ENCODE results near the gene IMPA2. TPM values are rescaled to one million over a fixed set of nuclear protein-coding genes. Genes with fewer than 3 reads are reported as not detected.

The IMPA2 gene
- total and polyA plus RNA-seq, 4 donors = 43.4 to 65.4 (median 61.5) TPM

DNA sequence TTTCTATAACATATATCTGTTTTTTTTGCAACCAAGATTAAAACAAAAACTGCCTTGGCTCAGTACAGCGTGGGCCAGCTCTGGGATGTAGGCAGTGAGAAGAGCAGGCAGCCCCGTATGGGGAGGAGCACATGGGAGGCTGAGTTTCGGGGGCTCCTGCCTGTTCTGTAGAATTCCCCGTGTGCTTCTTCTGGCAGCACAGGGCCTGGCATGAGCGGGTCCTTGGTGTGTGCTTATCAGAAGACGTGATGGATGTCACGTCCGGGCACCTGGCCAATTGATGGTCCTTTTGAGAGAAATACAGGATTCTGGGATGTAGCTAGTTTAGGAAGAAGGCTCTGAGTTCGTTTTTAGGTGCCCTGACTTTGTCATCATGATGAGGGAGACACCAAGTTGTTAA is 16.2 kb downstream of the IMPA2 start:
- ATAC-seq (ENCODE audit: insufficient read depth, low FRiP score) = no peak
- no peak for DNase-seq
- Histone ChIP-seq H3K9ac (ENCODE audit: insufficient read depth in 1 of 2, low read length in 2 of 2) (no peak overlapping the region), H3K9me3 (ENCODE audit: control insufficient read depth in 4 of 4, insufficient read depth in 3 of 4, low read length in 3 of 4) (no peaks in the 10 kb centered on the region), H3K4me3 (no peak overlapping the region), H3K27ac (ENCODE audit: low read depth in 1 of 2, low read length in 1 of 2) (peak overlapping the region in 1 of 2 donors; percentile 25), H3K4me1 (ENCODE audit: control insufficient read depth in 5 of 5, insufficient read depth in 5 of 5, low read length in 5 of 5) (peaks cover 0 to 17% (median 16%) of the 10 kb centered on the region in 5 donors), H3K36me3 (ENCODE audit: control insufficient read depth in 4 of 4, insufficient read depth in 4 of 4, low read length in 4 of 4) (peaks cover 0 to 8% (median 5%) of the 10 kb centered on the region in 4 donors), H3K27me3 (ENCODE audit: control insufficient read depth in 3 of 3, insufficient read depth in 3 of 3, low read length in 2 of 3) (no peaks in the 10 kb centered on the region)
- 84 to 93% methylated on average over 9 of the region's 9 CpGs for WGBS, 2 donors
- TF ChIP-seq CTCF (IDR thresholded peaks at IDR 0.05; ENCODE audit: control extremely low read depth, extremely low read depth) = no peak

DNA sequence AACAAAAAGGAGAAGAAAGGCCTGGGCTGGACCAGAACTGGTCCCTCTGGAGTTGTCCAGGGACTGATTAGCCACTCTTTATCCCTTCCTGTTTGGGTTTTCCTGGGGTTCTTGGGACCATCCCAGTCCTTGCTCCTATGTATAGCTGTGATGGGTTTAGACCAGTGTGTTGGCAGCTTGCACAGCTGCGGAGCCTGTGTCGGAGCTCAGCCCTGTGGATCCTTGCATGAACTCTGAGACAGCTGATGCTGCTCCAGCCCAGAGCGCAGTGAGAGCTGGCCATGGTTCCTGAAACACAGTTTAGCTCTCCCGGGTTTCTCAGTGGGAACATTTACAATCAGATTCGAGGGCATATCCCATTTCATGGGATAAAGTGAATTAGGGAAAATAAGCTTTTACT is 16.9 kb downstream of the IMPA2 start:
- Histone ChIP-seq H3K27me3 (ENCODE audit: control insufficient read depth in 3 of 3, insufficient read depth in 3 of 3, low read length in 2 of 3) (no peaks in the 10 kb centered on the region), H3K36me3 (ENCODE audit: control insufficient read depth in 4 of 4, insufficient read depth in 4 of 4, low read length in 4 of 4) (peaks cover 0 to 8% (median 5%) of the 10 kb centered on the region in 4 donors), H3K9me3 (ENCODE audit: control insufficient read depth in 4 of 4, insufficient read depth in 3 of 4, low read length in 3 of 4) (no peaks in the 10 kb centered on the region), H3K9ac (ENCODE audit: insufficient read depth in 1 of 2, low read length in 2 of 2) (no peak overlapping the region), H3K4me3 (no peak overlapping the region), H3K4me1 (ENCODE audit: control insufficient read depth in 5 of 5, insufficient read depth in 5 of 5, low read length in 5 of 5) (peaks cover 0 to 16% (median 11%) of the 10 kb centered on the region in 5 donors), H3K27ac (ENCODE audit: low read depth in 1 of 2, low read length in 1 of 2) (peak overlapping the region in 1 of 2 donors; percentile 31)
- DNase-seq (no peak), ATAC-seq (ENCODE audit: insufficient read depth, low FRiP score) (no peak)
- 67 to 87% methylated on average over 5 of the region's 5 CpGs for WGBS, 2 donors
- no peak for TF ChIP-seq CTCF (IDR thresholded peaks at IDR 0.05; ENCODE audit: control extremely low read depth, extremely low read depth)

DNA sequence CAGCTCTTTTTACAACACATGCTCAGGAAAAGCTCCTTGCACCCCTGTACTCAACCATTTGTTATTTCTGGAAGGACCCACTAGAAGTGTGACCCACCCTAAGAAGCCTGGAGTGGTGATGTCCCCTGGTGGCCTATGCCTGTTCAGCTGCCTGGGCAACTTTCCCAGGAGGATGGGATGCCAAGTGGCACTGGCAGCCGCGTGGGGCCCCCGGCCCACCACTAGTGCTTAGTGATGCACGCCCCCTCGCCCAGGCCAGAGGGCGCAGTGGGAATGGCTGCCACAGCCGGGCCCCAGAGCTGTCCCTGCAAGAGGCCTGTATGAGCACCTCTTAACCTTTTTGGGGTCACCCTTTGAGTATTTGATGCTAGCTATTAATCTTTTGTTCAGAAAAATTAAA is 18.1 kb downstream of the IMPA2 start:
- DNase-seq (no peak), ATAC-seq (ENCODE audit: insufficient read depth, low FRiP score) (no peak)
- no peak overlapping the region for H3K27ac ChIP-seq (ENCODE audit: low read depth in 1 of 2, low read length in 1 of 2)
- H3K4me3 ChIP-seq = no peak overlapping the region
- no peak overlapping the region for H3K9ac ChIP-seq (ENCODE audit: insufficient read depth in 1 of 2, low read length in 2 of 2)
- H3K4me1 ChIP-seq (ENCODE audit: control insufficient read depth in 5 of 5, insufficient read depth in 5 of 5, low read length in 5 of 5) = peaks cover 0 to 14% (median 11%) of the 10 kb centered on the region in 5 donors
- H3K36me3 ChIP-seq (ENCODE audit: control insufficient read depth in 4 of 4, insufficient read depth in 4 of 4, low read length in 4 of 4) = peaks cover 0 to 8% (median 5%) of the 10 kb centered on the region in 4 donors
- no peak for TF ChIP-seq CTCF (IDR thresholded peaks at IDR 0.05; ENCODE audit: control extremely low read depth, extremely low read depth)
- no peaks in the 10 kb centered on the region for H3K27me3 ChIP-seq (ENCODE audit: control insufficient read depth in 3 of 3, insufficient read depth in 3 of 3, low read length in 2 of 3)
- H3K9me3 ChIP-seq (ENCODE audit: control insufficient read depth in 4 of 4, insufficient read depth in 3 of 4, low read length in 3 of 4) = no peaks in the 10 kb centered on the region
- WGBS, 2 donors = 76 to 85% methylated on average over 7 of the region's 7 CpGs

- no peak for ATAC-seq (ENCODE audit: insufficient read depth, low FRiP score)
- TF ChIP-seq CTCF (IDR thresholded peaks at IDR 0.05; ENCODE audit: control extremely low read depth, extremely low read depth) = no peak
- 75 to 89% methylated on average over 5 of the region's 5 CpGs for WGBS, 2 donors
- Histone ChIP-seq H3K27ac (ENCODE audit: low read depth in 1 of 2, low read length in 1 of 2) (no peak overlapping the region), H3K27me3 (ENCODE audit: control insufficient read depth in 3 of 3, insufficient read depth in 3 of 3, low read length in 2 of 3) (no peaks in the 10 kb centered on the region), H3K9me3 (ENCODE audit: control insufficient read depth in 4 of 4, insufficient read depth in 3 of 4, low read length in 3 of 4) (no peaks in the 10 kb centered on the region), H3K36me3 (ENCODE audit: control insufficient read depth in 4 of 4, insufficient read depth in 4 of 4, low read length in 4 of 4) (peaks cover 0 to 8% (median 7%) of the 10 kb centered on the region in 4 donors), H3K4me1 (ENCODE audit: control insufficient read depth in 5 of 5, insufficient read depth in 5 of 5, low read length in 5 of 5) (peaks cover 0 to 9% (median 4%) of the 10 kb centered on the region in 5 donors), H3K4me3 (no peak overlapping the region), H3K9ac (ENCODE audit: insufficient read depth in 1 of 2, low read length in 2 of 2) (no peak overlapping the region)
- no peak for DNase-seq
Measured at GRCh38 chr18:12000072-12000659, 18.9 kb downstream of the IMPA2 start.
